ENCODE results near the gene DMWD.

DMWD gene

GRCh38 chr19:45792470-45793177 lies at the start of gene DMWD:
Gene DMWD, minus strand, starts transcription at chr19:45792845. Its CDS starts 89 bp downstream, at chr19:45792756.
- DNase-seq: peak; percentile 100

GRCh38 chr19:45842198-45842597 lies 49.6 kb upstream of the DMWD start:
- DNase-seq: no peak

- no peak for DNase-seq
Observed at GRCh38 chr19:45834970-45835369, 42.3 kb upstream of the DMWD start.

- DNase-seq: no peak
Observed at GRCh38 chr19:45828945-45829344, 36.3 kb upstream of the DMWD start.

GRCh38 chr19:45828523-45828922 lies 35.9 kb upstream of the DMWD start:
- DNase-seq: no peak

- DNase-seq: no peak
Observed at GRCh38 chr19:45827459-45828093, 34.9 kb upstream of the DMWD start.

- no peak for DNase-seq
Observed at GRCh38 chr19:45826934-45827333, 34.3 kb upstream of the DMWD start.

GRCh38 chr19:45825917-45826893 lies 33.6 kb upstream of the DMWD start:
- DNase-seq: no peak

GRCh38 chr19:45825263-45825605 lies 32.6 kb upstream of the DMWD start:
- DNase-seq: no peak

GRCh38 chr19:45824531-45825262 lies 32.1 kb upstream of the DMWD start:
- DNase-seq: no peak

GRCh38 chr19:45824041-45824471 lies 31.4 kb upstream of the DMWD start:
- no peak for DNase-seq

- DNase-seq: no peak
Observed at GRCh38 chr19:45823182-45823581, 30.5 kb upstream of the DMWD start.

- DNase-seq: no peak
Observed at GRCh38 chr19:45822716-45823115, 30.1 kb upstream of the DMWD start.

GRCh38 chr19:45821570-45821969 lies 28.9 kb upstream of the DMWD start:
- DNase-seq: no peak

- no peak for DNase-seq
Observed at GRCh38 chr19:45821103-45821521, 28.5 kb upstream of the DMWD start.

- DNase-seq: no peak
Observed at GRCh38 chr19:45820413-45821102, 27.9 kb upstream of the DMWD start.

GRCh38 chr19:45819769-45820168 lies 27.1 kb upstream of the DMWD start:
- DNase-seq: no peak

GRCh38 chr19:45817725-45818301 lies 25.2 kb upstream of the DMWD start:
- no peak for DNase-seq

GRCh38 chr19:45817010-45817724 lies 24.5 kb upstream of the DMWD start:
- DNase-seq: peak; percentile 99

GRCh38 chr19:45816236-45817009 lies 23.8 kb upstream of the DMWD start:
- DNase-seq: no peak

Measured in activated CD8-positive, alpha-beta memory T cell treated with anti-CD3 and anti-CD28 coated beads for 24 hours (primary cell).